Cardiac fibroblast (primary cell): ENCODE results near the gene ELMO3.
A peak's percentile ranks its signal among the peaks of the same experiment; 100 is the strongest.

ENCODE experiments used
- DNase-seq, 2 donors: peaks; one replicate each; pipeline versions ENCODE4 v3.0.0 to v3.0.0-alpha.2; 2010; ENCODE audit warnings: low read depth in 2 of 2
- H3K4me3 ChIP-seq, 2 donors: replicated peaks in 1 of 2; 1 replicate in 1 of 2; 2 replicates in 1 of 2; pipeline ENCODE4 v1.5.1; 2011; ENCODE audit warnings: low read depth in 2 of 2, low read length in 2 of 2, mild to moderate bottlenecking in 2 of 2, moderate library complexity in 1 of 2
- CTCF ChIP-seq: IDR thresholded peaks from one replicate; pipeline ENCODE4 v1.5.1; 2011; ENCODE audit warnings: low read depth, mild to moderate bottlenecking, low read length, inconsistent platforms

Gene ELMO3

GRCh38 chr16:67158637-67159600 is 40.0 kb upstream of the ELMO3 start:
- DNase-seq = peak in 1 of 2 donors; percentile 35
- TF ChIP-seq CTCF = no peak
- H3K4me3 ChIP-seq = peak overlapping the region; percentile 97

- DNase-seq = no peak
- TF ChIP-seq CTCF = no peak
- H3K4me3 ChIP-seq = peak overlapping the region in 1 of 2 donors; percentile 1
These were observed 37.3 kb upstream of the ELMO3 start for GRCh38 chr16:67161595-67162058.

- H3K4me3 ChIP-seq = no peak overlapping the region
- no peak for TF ChIP-seq CTCF
- no peak for DNase-seq
These were observed 36.3 kb upstream of the ELMO3 start for GRCh38 chr16:67162506-67163163.

- H3K4me3 ChIP-seq = no peak overlapping the region
- DNase-seq = peak in 1 of 2 donors; percentile 62
- no peak for TF ChIP-seq CTCF
These were observed 35.5 kb upstream of the ELMO3 start for GRCh38 chr16:67163164-67163998.

- H3K4me3 ChIP-seq = peak overlapping the region; percentile 5 to 18
- no peak for TF ChIP-seq CTCF
- DNase-seq = no peak
These were observed 34.9 kb upstream of the ELMO3 start for GRCh38 chr16:67163999-67164558.

- peak; percentile 18 to 54 for DNase-seq
- TF ChIP-seq CTCF = no peak
- H3K4me3 ChIP-seq = peak within 1 kb of the TSS; percentile 5 to 28
These were observed 34.3 kb upstream of the ELMO3 start, which contains the start of gene HSF4 for GRCh38 chr16:67164599-67165061. TSS of gene HSF4 (plus strand) at chr16:67164745. CDS start at chr16:67164812, 67 bp downstream.
